B cell (primary cell): Measurements from ENCODE around the gene DDT. TPM values are rescaled to one million over a fixed set of nuclear protein-coding genes. Genes with fewer than 3 reads are reported as not detected.
"Not testable (repeated sequence)": the region's sequence is repeated elsewhere in the genome, so short reads cannot be mapped to it uniquely, and the experiment has no call there.

Source experiments
- ATAC-seq: fragments of 200-7000 bp; cut with Tn5 transposase; one replicate; pipeline ENCODE4 v1.10.0; 2021; ENCODE audit warnings: low read depth, mild to moderate bottlenecking, moderate number of reproducible peaks, moderate library complexity
- CTCF ChIA-PET: fragments of 350-600 bp; sonication (Branson Sonifier 250); formaldehyde crosslinking; loops from one replicate; lab custom pipeline; 2021; ENCODE audit warnings: antibody characterized with exemption, inconsistent platforms; lab: Charles Lee
- POLR2A ChIA-PET: fragments of 350-600 bp; sonication (Branson Sonifier 250); formaldehyde crosslinking; loops from one replicate; lab custom pipeline; 2021; ENCODE audit warnings: antibody characterized with exemption; lab: Charles Lee
- DNase-seq: peaks from one replicate; pipeline ENCODE4 v3.0.0; 2013
- H2AFZ ChIP-seq: 2 replicates; pipeline ENCODE4 v1.6.1; 2012; ENCODE audit warnings: mild to moderate bottlenecking, low read depth, low read length; ENCODE audit not compliant: insufficient read depth, poor library complexity, severe bottlenecking
- H3K27ac ChIP-seq, 2 donors: 1 replicate in 1 of 2; 2 replicates in 1 of 2; pipeline ENCODE4 v1.5.1; 2012 to 2013; ENCODE audit warnings: low read length in 2 of 2, mild to moderate bottlenecking in 2 of 2, moderate library complexity in 1 of 2
- H3K27me3 ChIP-seq, 4 experiments: fragments of 200-600 bp in 1 of 4; sonication (generic) in 1 of 4; replicated peaks in 1 of 4; 1 replicate in 2 of 4; 2 replicates in 2 of 4; pipeline versions ENCODE4 v1.6.1 to v1.7.0; 2013 to 2016; ENCODE audit warnings: low read length in 3 of 4, mild to moderate bottlenecking in 2 of 4, mixed read lengths in 1 of 4, moderate library complexity in 1 of 4; ENCODE audit not compliant: insufficient read depth in 4 of 4, control insufficient read depth in 3 of 4; ENCODE audit errors: control extremely low read depth in 1 of 4
- H3K36me3 ChIP-seq, 2 experiments: replicated peaks in 1 of 2; 1 replicate in 1 of 2; 2 replicates in 1 of 2; pipeline versions ENCODE4 v1.6.1 to v1.7.1; 2013; ENCODE audit warnings: low read length in 1 of 2; ENCODE audit not compliant: insufficient read depth in 2 of 2, control insufficient read depth in 1 of 2; ENCODE audit errors: control extremely low read depth in 1 of 2, extremely low read depth in 1 of 2
- H3K4me1 ChIP-seq, 2 donors: fragments of 200-600 bp in 1 of 2; sonication (generic) in 1 of 2; 1 replicate in 1 of 2; 2 replicates in 1 of 2; pipeline versions ENCODE4 v1.5.1 to v1.6.1; 2013 to 2017; ENCODE audit warnings: low read length in 2 of 2; ENCODE audit not compliant: control insufficient read depth in 2 of 2, insufficient read depth in 2 of 2
- H3K4me2 ChIP-seq: replicated peaks from 2 replicates; pipeline ENCODE3; 2012; ENCODE audit warnings: mild to moderate bottlenecking, low read depth, low read length; ENCODE audit not compliant: poor library complexity, severe bottlenecking
- H3K4me3 ChIP-seq, 5 experiments: fragments of 200-600 bp in 1 of 5; sonication (generic) in 1 of 5; 1 replicate in 3 of 5; 2 replicates in 2 of 5; pipeline versions ENCODE4 v1.5.1 to v1.7.0; 2011 to 2016; ENCODE audit warnings: low read length in 4 of 5, mild to moderate bottlenecking in 4 of 5, low read depth in 2 of 5, control low read depth in 1 of 5, moderate library complexity in 1 of 5; ENCODE audit not compliant: insufficient read depth in 1 of 5; ENCODE audit errors: control extremely low read depth in 1 of 5, extremely low read depth in 1 of 5
- H3K79me2 ChIP-seq: fragments of 200-600 bp; sonication (generic); one replicate; pipeline ENCODE4 v1.6.0; 2016; ENCODE audit warnings: low read length; ENCODE audit not compliant: control insufficient read depth, insufficient read depth
- H3K9ac ChIP-seq: fragments of 200-600 bp; sonication (generic); 2 replicates; pipeline ENCODE4 v1.6.1; 2017; ENCODE audit warnings: mild to moderate bottlenecking, low read length, moderate library complexity
- H3K9me3 ChIP-seq, 3 donors: one replicate each; pipeline versions ENCODE4 v1.6.1 to v1.7.1; 2013; ENCODE audit warnings: low read length in 2 of 3; ENCODE audit not compliant: control insufficient read depth in 2 of 3, insufficient read depth in 1 of 3; ENCODE audit errors: control extremely low read depth in 1 of 3
- H4K20me1 ChIP-seq: 2 replicates; pipeline ENCODE4 v1.6.0; 2012; ENCODE audit warnings: mild to moderate bottlenecking, low read length; ENCODE audit not compliant: insufficient read depth, control insufficient read depth, poor library complexity, severe bottlenecking
- H3K27ac Mint-ChIP-seq: one replicate; pipeline ENCODE4 v1.8.0; 2021; ENCODE audit warnings: mixed read lengths
- H3K27me3 Mint-ChIP-seq: one replicate; pipeline ENCODE4 v1.8.0; 2021; ENCODE audit warnings: mixed read lengths
- H3K4me1 Mint-ChIP-seq: one replicate; pipeline ENCODE4 v1.8.0; 2021; ENCODE audit warnings: mixed read lengths
- H3K4me3 Mint-ChIP-seq: one replicate; pipeline ENCODE4 v1.8.0; 2021; ENCODE audit warnings: mixed read lengths
- H3K9me3 Mint-ChIP-seq: one replicate; pipeline ENCODE4 v1.8.0; 2022; ENCODE audit warnings: mixed read lengths; ENCODE audit not compliant: insufficient read depth
- CTCF ChIP-seq: fragments of 200-600 bp; IDR thresholded peaks from one replicate; pipeline ENCODE4 v1.8.0; 2022; ENCODE audit warnings: antibody characterized with exemption, mild to moderate bottlenecking
- EZH2 ChIP-seq: IDR thresholded peaks from 2 replicates; pipeline ENCODE4 v1.6.1; 2012; ENCODE audit warnings: borderline replicate concordance, low read depth, mild to moderate bottlenecking, moderate library complexity, low read length; ENCODE audit not compliant: insufficient read depth, poor library complexity, severe bottlenecking
- WGBS: methylation state at CpG from one replicate; pipeline ENCODE4 v1.1.5; 2013; ENCODE audit warnings: missing lambda C conversion rate; ENCODE audit not compliant: insufficient coverage; 5-methylcytosine and 5-hydroxymethylcytosine counted together
- intact Hi-C: fragments of 100-400 bp; cut with micrococcal nuclease; formaldehyde crosslinking; loops from one replicate; pipeline ENCODE4 v1.10.0; 2022
- polyA plus RNA-seq: library from polyadenylated mRNA; depleted of rRNA; stranded (reverse); fragments of >200 nt; gene quantifications from 2 replicates; pipeline ENCODE4 v1.2.3, GENCODE V29; 2012
- total RNA-seq, 2 donors: library from RNA; stranded (reverse); fragments of 120-200 nt in 1 of 2; gene quantifications; 1 replicate in 1 of 2; 2 replicates in 1 of 2; pipeline versions ENCODE4 v1.2.3 to v1.2.4, GENCODE V29; 2013 to 2022

DDT gene
- total and polyA plus RNA-seq, 2 donors (not counting 1 experiment from before 2014, with no cell fraction given), result 105 to 142 TPM

- POLR2A ChIA-PET, result no interaction called here
- peak; percentile 78 for ATAC-seq
- DNase-seq, result no peak
- Histone ChIP-seq H3K9me3 (no peaks in the 10 kb centered on the region), H4K20me1 (no peaks in the 10 kb centered on the region), H3K79me2 (no peaks in the 10 kb centered on the region), H3K27me3 (peaks cover 0 to 8% (median 0%) of the 10 kb centered on the region in 4 experiments), H2AFZ (no peak overlapping the region), H3K9ac (no peak overlapping the region), H3K4me1 (no peaks in the 10 kb centered on the region), H3K36me3 (no peaks in the 10 kb centered on the region), H3K4me2 (no peak overlapping the region), H3K4me3 (no peak overlapping the region), H3K27ac (no peak overlapping the region)
- no peak overlapping the region for H3K4me3 Mint-ChIP-seq
- TF ChIP-seq CTCF (peak; percentile 56), EZH2 (no peak)
- H3K27me3 Mint-ChIP-seq, result no peaks in the 10 kb centered on the region
- intact Hi-C loops, result loop anchor here (5.0 kb wide), 1 partner anchor 193 kb away; no protein-coding TSS in a partner anchor
- no peak overlapping the region for H3K27ac Mint-ChIP-seq
- H3K9me3 Mint-ChIP-seq, result no peaks in the 10 kb centered on the region
- CTCF ChIA-PET, result interaction anchor here (0.8 kb wide), 1 partner anchor 247 kb away, joined by 3 read pairs; no protein-coding TSS in a partner anchor
- 20% methylated on average over 1 of the region's 6 CpGs for WGBS
- H3K4me1 Mint-ChIP-seq, result no peaks in the 10 kb centered on the region
Measured at GRCh38 chr22:23984430-23984829, 10.2 kb upstream of the DDT start.

GRCh38 chr22:23980567-23980966 lies 6.3 kb upstream of the DDT start:
- H3K9ac ChIP-seq, H3K9me3 ChIP-seq, CTCF ChIA-PET, H4K20me1 ChIP-seq, H3K79me2 ChIP-seq, POLR2A ChIA-PET, DNase-seq, H3K4me3 ChIP-seq, H3K4me3 Mint-ChIP-seq, H3K4me1 Mint-ChIP-seq, H3K9me3 Mint-ChIP-seq, H3K27me3 ChIP-seq, H3K27ac Mint-ChIP-seq, H3K4me1 ChIP-seq, ATAC-seq, H3K27me3 Mint-ChIP-seq, H3K4me2 ChIP-seq, H2AFZ ChIP-seq, H3K36me3 ChIP-seq, H3K27ac ChIP-seq: not testable (repeated sequence)
- WGBS, result no CpG with 5 or more reads among the region's 7 CpGs
- intact Hi-C loops, result loop anchor here (5.0 kb wide), 1 partner anchor 197 kb away; no protein-coding TSS in a partner anchor

- H3K4me3 Mint-ChIP-seq, DNase-seq, ATAC-seq, H3K27ac ChIP-seq, H3K4me2 ChIP-seq, H3K9ac ChIP-seq, H3K4me3 ChIP-seq, H3K27ac Mint-ChIP-seq, CTCF ChIA-PET, H3K4me1 ChIP-seq, H3K27me3 Mint-ChIP-seq, H4K20me1 ChIP-seq, H3K9me3 Mint-ChIP-seq, POLR2A ChIA-PET, H3K4me1 Mint-ChIP-seq, H3K79me2 ChIP-seq, H3K27me3 ChIP-seq, H2AFZ ChIP-seq, H3K36me3 ChIP-seq, H3K9me3 ChIP-seq: not testable (repeated sequence)
- intact Hi-C loops, result loop anchor here (5.0 kb wide), 1 partner anchor 198 kb away; no protein-coding TSS in a partner anchor
- WGBS, result no CpG with 5 or more reads among the region's 41 CpGs
Measured at GRCh38 chr22:23979557-23980240, 5.5 kb upstream of the DDT start, which contains the start of gene GSTT2. Gene GSTT2, plus strand, starts transcription at chr22:23980134.
